GM21619 (cell line): ENCODE measurements around the gene IL22RA2.
A peak's percentile ranks its signal among the peaks of the same experiment; 100 is the strongest.

Experiments
- ATAC-seq: cut with Tn5 transposase; IDR thresholded peaks from one replicate; pipeline ENCODE4 v1.9.1; 2021; ENCODE audit not compliant: unreplicated experiment

Gene IL22RA2

GRCh38 chr6:137097526-137097925 is 75.9 kb downstream of the IL22RA2 start:
- ATAC-seq = no peak

GRCh38 chr6:137097057-137097456 is 76.4 kb downstream of the IL22RA2 start:
- peak; percentile 39 for ATAC-seq

DNA sequence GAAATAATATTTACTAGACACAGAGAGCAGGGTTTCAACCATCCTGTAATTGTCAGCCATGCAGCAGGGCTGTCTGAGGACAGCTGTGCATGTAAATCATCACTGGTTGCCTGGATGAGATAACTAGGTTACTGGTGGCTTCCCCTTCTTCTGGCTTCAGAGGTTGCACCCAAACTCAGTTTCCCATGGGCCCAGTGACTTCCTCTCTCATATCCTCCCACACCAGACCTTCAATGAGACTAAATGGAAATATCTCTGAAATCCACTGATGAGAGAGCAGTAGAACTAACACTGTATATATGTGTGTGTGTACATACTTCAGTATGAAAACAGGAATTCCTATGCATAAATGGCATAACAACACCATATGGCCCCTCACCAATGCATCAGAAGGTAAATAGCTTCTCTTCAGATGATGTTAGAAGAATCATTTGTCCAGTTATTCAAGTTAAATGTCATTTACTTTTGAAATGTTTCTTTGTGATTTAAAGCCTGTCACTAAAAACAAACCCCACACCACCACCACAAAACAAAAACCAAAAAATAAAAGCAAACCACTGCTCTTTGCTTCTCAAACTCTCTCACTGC is 77.7 kb downstream of the IL22RA2 start:
- peak; percentile 74 for ATAC-seq

DNA sequence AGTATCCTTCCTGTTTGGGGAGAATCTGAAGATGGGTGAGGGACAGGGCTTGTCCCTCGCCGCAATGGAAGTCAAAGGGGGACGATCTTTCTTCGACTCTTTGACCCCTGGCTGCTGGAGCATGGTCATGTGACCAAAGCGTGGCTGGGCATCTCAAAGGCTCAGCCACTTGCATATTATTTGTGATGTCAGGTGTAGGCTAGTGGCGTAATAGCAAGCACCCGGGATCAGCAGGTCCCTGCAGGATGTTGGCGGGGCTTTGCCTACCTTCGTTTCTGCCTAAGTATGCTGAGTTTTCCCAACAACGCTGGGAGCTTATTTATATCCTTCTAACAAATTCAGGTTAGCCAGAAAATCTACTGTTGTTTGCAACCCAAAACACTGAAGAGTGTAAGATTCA is 78.4 kb downstream of the IL22RA2 start:
- no peak for ATAC-seq

GRCh38 chr6:137094411-137095008 is 78.9 kb downstream of the IL22RA2 start:
- ATAC-seq = peak; percentile 30
